T47D (cell line): ENCODE data around the gene IFNA16.
"Not testable (repeated sequence)": the region's sequence is repeated elsewhere in the genome, so short reads cannot be mapped to it uniquely, and the experiment has no call there.

Source experiments
- DNase-seq, 2 experiments: peaks; one replicate each; pipeline versions ENCODE4 v3.0.0 to v3.0.0-alpha.2; 2011 to 2012; ENCODE audit warnings: low read depth in 1 of 2, low spot score in 1 of 2
- JUND ChIP-seq: IDR thresholded peaks from 2 replicates; pipeline ENCODE4 v1.6.1; 2012; ENCODE audit warnings: low read depth
- in situ Hi-C: cut with HindIII; loops from 2 replicates; pipeline ENCODE4 v1.10.0; 2016; ENCODE audit warnings: low sequenced_read_pairs, low pct_unique_long_range_greater_than_20kb

Gene IFNA16

DNA sequence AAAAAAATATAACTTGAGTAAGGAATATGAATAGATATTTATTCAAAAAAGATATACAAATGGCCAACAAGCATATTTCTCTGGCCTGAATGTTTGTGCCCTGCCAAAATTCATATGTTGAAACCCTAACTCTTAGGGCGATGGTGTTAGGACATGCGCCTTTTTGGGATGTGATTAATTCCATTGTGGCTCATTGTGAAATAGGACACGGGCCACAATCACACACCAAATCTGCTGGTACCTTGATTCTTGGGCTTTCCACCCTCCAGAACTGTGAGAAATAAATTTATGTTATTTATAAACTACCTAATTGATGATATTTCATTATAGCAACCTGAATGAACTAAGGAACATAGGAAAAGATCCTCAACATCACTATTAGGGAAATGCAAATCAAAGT is 45.0 kb downstream of the IFNA16 start:
- in situ Hi-C loops: no loop called here
- TF ChIP-seq JUND: no peak
- DNase-seq: no peak

DNA sequence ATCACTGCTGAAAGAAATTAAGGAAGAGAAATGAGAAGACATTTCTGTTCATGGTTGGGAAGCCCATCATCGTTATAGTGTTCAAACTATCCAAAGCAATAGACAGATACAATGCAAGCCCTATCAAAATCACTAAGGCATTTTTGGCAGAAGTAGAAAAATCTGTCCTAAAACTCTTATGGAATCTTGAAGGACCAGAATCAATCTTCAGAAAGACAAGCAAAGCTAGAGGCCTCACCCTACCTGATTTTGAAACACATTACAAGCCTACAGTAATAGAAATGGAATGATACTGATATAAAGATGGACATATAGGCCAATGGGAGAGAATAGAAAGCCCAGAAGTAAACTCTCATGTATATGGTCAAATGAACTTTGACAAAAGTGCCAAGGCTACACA is 45.8 kb downstream of the IFNA16 start:
- no peak for DNase-seq
- TF ChIP-seq JUND: no peak
- in situ Hi-C loops: no loop called here

DNA sequence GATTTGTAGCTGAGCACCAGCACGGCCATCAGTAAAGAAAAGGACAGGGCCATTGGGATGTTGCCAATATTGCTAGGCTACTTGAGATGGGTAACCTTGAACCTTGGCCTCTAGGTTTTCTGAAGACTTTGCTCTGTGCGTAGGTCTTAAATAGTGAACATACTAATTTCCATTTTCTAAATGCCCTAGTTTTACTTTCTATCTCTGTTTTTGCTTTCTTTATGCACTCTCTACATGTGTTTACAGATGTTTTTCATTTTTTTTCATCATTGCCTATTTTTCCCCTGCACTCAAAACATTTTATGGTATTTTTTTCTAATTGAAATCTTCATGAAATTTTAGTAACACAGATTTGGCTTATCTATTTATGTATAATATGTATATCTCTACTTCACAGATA is 50.6 kb downstream of the IFNA16 start, which contains the start of gene IFNA21:
Gene IFNA21, minus strand, starts transcription at position 101 of the 400 bp plus-strand sequence. Its CDS starts 48 bp downstream, at position 53.
- DNase-seq, in situ Hi-C loops: not testable (repeated sequence)
